Measurements from ENCODE around the gene DAPK3. TPM values are rescaled to one million over a fixed set of nuclear protein-coding genes. Genes with fewer than 3 reads are reported as not detected.
"Not testable (repeated sequence)": the region's sequence is repeated elsewhere in the genome, so short reads cannot be mapped to it uniquely, and the experiment has no call there.

Gene DAPK3
- total RNA-seq, 4 donors from 2014 or later: 56.5 to 71.8 (median 61.7) TPM

- Histone ChIP-seq H3K36me3 (no peaks in the 10 kb centered on the region), H3K27me3 (no peaks in the 10 kb centered on the region), H3K27ac (peak within 1 kb of the TSS; percentile 88), H3K4me1 (peaks cover 41% of the 10 kb centered on the region), H3K4me3 (peak within 1 kb of the TSS; percentile 99), H3K9me3 (no peaks in the 10 kb centered on the region)
- WGBS: under 1% methylated on average over 51 of the region's 91 CpGs
- peak; percentile 95 to 97 for DNase-seq (ENCODE audit: low spot score in 2 of 2)
- TF ChIP-seq POLR2A (IDR thresholded peaks at IDR 0.05) (peak in 1 of 2 donors; percentile 12), POLR2AphosphoS5 (IDR thresholded peaks at IDR 0.05) (peak in 2 of 3 donors; percentile 42 to 68), CTCF (IDR thresholded peaks at IDR 0.05) (no peak), EP300 (IDR thresholded peaks at IDR 0.05) (no peak)
Measured at GRCh38 chr19:4007021-4007835, 36.3 kb upstream of the DAPK3 start, which contains the start of gene PIAS4. Gene PIAS4, plus strand, starts transcription at chr19:4007736. Its CDS starts 25 bp downstream, at chr19:4007761.

- H3K4me1 ChIP-seq: peaks cover 32% of the 10 kb centered on the region
- WGBS: 96% methylated on average over 9 of the region's 9 CpGs
- not testable (repeated sequence) for H3K27me3 ChIP-seq; H3K27ac ChIP-seq; H3K9me3 ChIP-seq; H3K4me3 ChIP-seq; H3K36me3 ChIP-seq; DNase-seq (ENCODE audit: low spot score in 2 of 2)
Measured at GRCh38 chr19:4005436-4005835, 34.5 kb upstream of the DAPK3 start.

DNA sequence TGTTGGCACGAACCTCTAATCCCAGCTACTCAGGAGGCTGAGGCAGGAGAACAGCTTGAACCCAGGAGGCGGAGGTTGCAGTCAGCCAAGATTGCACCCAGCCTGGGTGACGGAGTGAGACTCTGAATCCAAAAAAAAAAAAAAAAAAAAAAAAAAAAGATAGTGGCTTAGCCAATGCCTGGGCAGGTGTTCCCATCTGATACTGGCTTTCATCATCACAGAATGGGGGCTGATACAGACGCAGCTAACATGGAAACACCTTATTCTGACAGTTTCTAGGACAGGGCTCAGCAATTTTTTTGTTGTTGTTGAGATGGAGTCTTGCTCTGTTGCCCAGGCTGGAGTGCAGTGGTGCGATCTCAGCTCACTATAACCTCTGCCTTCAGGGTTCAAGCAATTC lies 29.9 kb upstream of the DAPK3 start:
- not testable (repeated sequence) for DNase-seq (ENCODE audit: low spot score in 2 of 2); H3K27me3 ChIP-seq; H3K27ac ChIP-seq; H3K9me3 ChIP-seq; H3K4me1 ChIP-seq; H3K4me3 ChIP-seq; H3K36me3 ChIP-seq
- 90% methylated on average over 5 of the region's 5 CpGs for WGBS

DNA sequence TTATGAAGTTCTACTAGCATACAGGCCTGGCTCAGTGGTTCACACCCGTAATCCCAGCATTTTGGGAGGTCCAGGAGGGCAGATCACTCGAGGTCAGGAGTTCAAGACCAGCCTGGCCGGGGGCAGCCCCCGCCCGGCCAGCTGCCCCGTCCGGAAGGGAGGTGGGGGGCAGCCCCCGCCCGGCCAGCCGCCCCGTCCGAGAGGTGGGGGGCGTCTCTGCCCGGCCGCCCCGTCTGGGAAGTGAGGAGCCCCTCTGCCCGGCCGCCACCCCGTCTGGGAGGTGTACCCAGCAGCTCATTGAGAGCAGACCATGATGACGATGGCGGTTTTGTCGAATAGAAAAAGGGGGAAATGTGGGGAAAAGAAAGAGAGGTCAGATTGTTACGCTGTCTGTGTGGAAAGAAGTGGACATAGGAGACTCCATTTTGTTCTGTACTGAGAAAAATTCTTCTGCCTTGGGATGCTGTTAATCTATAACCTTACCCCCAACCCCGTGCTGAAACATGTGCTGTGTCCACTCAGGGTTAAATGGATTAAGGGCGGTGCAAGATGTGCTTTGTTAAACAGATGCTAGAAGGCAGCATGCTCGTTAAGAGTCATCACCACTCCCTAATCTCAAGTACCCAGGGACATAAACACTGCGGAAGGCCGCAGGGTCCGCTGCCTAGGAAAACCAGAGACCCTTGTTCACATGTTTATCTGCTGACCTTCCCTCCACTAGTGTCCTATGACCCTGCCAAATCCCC lies 27.9 kb upstream of the DAPK3 start:
- not testable (repeated sequence) for H3K4me3 ChIP-seq; H3K27ac ChIP-seq; H3K27me3 ChIP-seq; H3K9me3 ChIP-seq; DNase-seq (ENCODE audit: low spot score in 2 of 2); H3K36me3 ChIP-seq; H3K4me1 ChIP-seq
- 86% methylated on average over 29 of the region's 29 CpGs for WGBS

DNA sequence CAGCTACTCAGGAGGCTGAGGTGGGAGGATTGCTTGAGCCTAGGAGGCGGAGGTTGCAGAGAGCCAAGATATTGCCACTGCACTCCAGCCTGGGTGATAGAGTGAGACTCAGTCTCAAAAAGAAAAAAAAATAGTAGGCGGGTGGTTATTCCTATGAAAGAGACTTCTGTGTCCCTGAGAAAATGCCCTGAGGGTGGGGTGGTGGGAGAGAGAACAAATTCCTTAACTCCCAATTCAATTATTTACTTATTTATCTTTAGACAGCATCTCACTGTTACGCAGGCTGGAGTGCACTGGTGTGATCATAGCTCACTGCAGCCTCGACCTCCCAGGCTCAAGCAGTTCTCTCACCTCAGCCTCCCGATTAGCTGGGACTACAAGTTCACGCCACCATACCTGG lies 24.7 kb upstream of the DAPK3 start:
- Histone ChIP-seq H3K4me1 (no peaks in the 10 kb centered on the region), H3K27ac (no peak overlapping the region), H3K36me3 (no peaks in the 10 kb centered on the region), H3K27me3 (no peaks in the 10 kb centered on the region), H3K4me3 (no peak overlapping the region), H3K9me3 (no peaks in the 10 kb centered on the region)
- 65% methylated on average over 6 of the region's 6 CpGs for WGBS
- no peak for DNase-seq (ENCODE audit: low spot score in 2 of 2)
- TF ChIP-seq EP300 (IDR thresholded peaks at IDR 0.05): no peak

DNA sequence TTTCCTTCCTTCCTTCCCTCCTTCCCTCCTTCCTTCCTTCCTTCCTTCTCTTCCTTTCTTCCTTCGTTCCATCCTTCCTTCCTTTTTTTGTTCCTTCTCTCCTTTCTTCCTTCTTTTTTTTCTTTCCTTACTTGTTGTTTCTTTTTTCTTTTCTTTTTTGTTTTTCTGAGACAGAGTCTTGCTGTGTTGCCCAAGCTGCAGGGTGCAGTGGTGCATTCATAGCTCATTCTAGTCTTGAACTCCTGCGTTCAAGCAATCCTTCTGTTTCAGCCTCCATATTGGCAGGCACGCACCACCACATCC lies 19.9 kb upstream of the DAPK3 start:
- peaks cover 29% of the 10 kb centered on the region for H3K4me1 ChIP-seq
- no peaks in the 10 kb centered on the region for H3K36me3 ChIP-seq
- no peaks in the 10 kb centered on the region for H3K9me3 ChIP-seq
- H3K27me3 ChIP-seq: no peaks in the 10 kb centered on the region
- TF ChIP-seq POLR2AphosphoS5 (IDR thresholded peaks at IDR 0.05) (no peak), POLR2A (IDR thresholded peaks at IDR 0.05) (no peak), CTCF (IDR thresholded peaks at IDR 0.05) (no peak), EP300 (IDR thresholded peaks at IDR 0.05) (no peak)
- no peak overlapping the region for H3K27ac ChIP-seq
- no peak overlapping the region for H3K4me3 ChIP-seq
- no peak for DNase-seq (ENCODE audit: low spot score in 2 of 2)
- WGBS: 76% methylated on average over 3 of the region's 3 CpGs

DNA sequence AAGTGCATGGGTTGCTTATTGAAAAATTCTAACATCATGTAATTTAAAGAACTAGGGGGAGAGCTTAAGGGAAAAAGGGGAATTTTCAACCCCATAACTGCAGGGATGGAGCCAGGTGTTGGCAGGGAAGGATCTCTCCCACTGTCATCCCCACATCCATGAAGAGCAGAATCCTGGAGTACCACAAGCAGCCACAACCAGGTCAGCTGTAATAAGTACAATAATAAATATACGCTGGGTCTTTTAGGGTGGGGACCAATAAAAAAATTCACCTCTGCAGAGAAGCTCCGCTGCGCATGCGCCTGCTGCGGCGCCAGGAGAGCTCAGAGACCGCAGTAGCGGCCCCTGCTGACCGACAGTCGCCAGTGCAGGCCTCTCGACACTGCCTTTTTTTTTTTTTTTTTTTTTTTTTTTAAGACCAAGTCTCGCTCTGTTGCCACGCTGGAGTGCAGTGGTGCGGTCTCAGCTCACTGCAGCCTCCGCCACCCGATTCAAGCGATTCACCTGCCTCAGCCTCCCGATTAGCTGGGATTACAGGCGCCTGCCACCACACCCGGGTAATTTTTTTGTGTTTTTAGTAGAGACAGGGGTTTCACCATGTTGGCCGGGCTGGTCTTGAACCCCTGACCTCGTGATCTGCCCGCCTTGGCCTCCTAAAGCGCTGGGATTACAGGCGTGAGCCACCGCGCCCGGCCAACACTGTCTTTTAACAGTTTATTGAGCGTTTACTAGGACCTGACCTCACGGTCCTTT lies 16.9 kb upstream of the DAPK3 start:
- Histone ChIP-seq H3K4me1 (peaks cover 50% of the 10 kb centered on the region), H3K9me3 (no peaks in the 10 kb centered on the region), H3K27ac (no peak overlapping the region), H3K36me3 (peaks cover 15% of the 10 kb centered on the region), H3K4me3 (peak overlapping the region; percentile 99), H3K27me3 (no peaks in the 10 kb centered on the region)
- 11% methylated on average over 30 of the region's 30 CpGs for WGBS
- DNase-seq (ENCODE audit: low spot score in 2 of 2): peak in 1 of 2 donors; percentile 83
- TF ChIP-seq EP300 (IDR thresholded peaks at IDR 0.05) (no peak), CTCF (IDR thresholded peaks at IDR 0.05) (peak; percentile 66 to 85), POLR2AphosphoS5 (IDR thresholded peaks at IDR 0.05) (no peak), POLR2A (IDR thresholded peaks at IDR 0.05) (no peak)
